Measurements from ENCODE around the gene KCNQ1. TPM values are rescaled to one million over a fixed set of nuclear protein-coding genes. Genes with fewer than 3 reads are reported as not detected.

Gene KCNQ1
- polyA plus RNA-seq, 2 donors = 0.31 to 0.52 TPM

DNA sequence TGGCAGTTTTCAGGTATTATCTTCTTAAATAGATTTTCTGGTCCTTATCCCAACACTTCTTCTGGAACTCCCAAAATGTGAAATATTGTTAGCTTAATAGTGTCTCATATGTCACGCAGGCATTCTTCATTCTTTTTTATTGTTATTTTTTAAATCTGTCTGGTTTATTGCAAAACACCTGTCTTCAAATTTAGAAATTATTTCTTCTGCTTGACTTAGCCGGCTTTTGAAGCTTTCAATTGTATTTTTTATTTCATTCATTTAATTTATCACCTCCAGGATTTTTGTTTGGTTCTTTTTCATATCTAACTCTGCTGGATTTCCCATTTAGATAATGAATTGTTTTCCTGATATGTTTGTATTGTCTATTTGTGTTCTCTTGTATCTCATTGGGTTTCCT is 205.0 kb downstream of the KCNQ1 start:
- no peak overlapping the region for H3K4me3 ChIP-seq (ENCODE audit: low read depth in 1 of 2, low read length in 2 of 2)
- no peaks in the 10 kb centered on the region for H3K36me3 ChIP-seq (ENCODE audit: control insufficient read depth in 2 of 2, insufficient read depth in 2 of 2, low read length in 1 of 2)
- WGBS, 2 donors = 98 to 99% methylated on average over 2 of the region's 2 CpGs
- H3K9me3 ChIP-seq (ENCODE audit: control insufficient read depth in 2 of 2, insufficient read depth in 1 of 2, low read depth in 1 of 2, low read length in 1 of 2) = peaks cover 7 to 26% of the 10 kb centered on the region in 2 donors
- no peaks in the 10 kb centered on the region for H3K27me3 ChIP-seq (ENCODE audit: control insufficient read depth in 1 of 2, insufficient read depth in 2 of 2, low read length in 2 of 2)
- H3K4me1 ChIP-seq (ENCODE audit: control insufficient read depth in 2 of 2, insufficient read depth in 2 of 2, low read length in 1 of 2) = no peaks in the 10 kb centered on the region
- H3K27ac ChIP-seq (ENCODE audit: low read depth in 2 of 2, low read length in 1 of 2) = no peak overlapping the region

DNA sequence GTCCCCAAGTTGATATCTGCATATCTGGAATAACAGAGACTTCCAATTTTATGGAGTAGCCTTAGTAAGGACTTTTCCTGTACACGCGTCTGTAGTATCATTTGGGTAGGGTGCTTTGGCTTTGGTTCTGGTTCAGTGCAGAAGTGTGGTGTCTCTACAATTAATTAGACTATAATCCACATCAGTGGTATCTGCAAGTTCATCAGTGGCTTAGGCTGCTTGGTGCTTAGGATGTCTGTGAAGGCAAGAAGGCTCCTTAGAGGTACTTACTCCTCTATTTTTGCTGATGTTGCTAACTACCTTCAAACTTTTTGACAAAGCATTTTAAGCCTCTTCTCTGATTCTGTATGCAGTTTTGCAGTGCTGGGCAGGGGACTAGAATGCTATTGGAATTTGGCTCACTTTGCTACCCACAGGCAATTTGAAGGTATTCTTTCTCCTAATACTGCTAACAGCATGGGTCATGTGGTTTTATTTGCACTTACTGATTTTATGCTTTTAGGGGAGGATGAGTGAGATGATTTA is 205.6 kb downstream of the KCNQ1 start:
- Histone ChIP-seq H3K27ac (ENCODE audit: low read depth in 2 of 2, low read length in 1 of 2) (no peak overlapping the region), H3K4me1 (ENCODE audit: control insufficient read depth in 2 of 2, insufficient read depth in 2 of 2, low read length in 1 of 2) (no peaks in the 10 kb centered on the region), H3K9me3 (ENCODE audit: control insufficient read depth in 2 of 2, insufficient read depth in 1 of 2, low read depth in 1 of 2, low read length in 1 of 2) (peaks cover 7 to 25% of the 10 kb centered on the region in 2 donors), H3K27me3 (ENCODE audit: control insufficient read depth in 1 of 2, insufficient read depth in 2 of 2, low read length in 2 of 2) (no peaks in the 10 kb centered on the region), H3K4me3 (ENCODE audit: low read depth in 1 of 2, low read length in 2 of 2) (no peak overlapping the region), H3K36me3 (ENCODE audit: control insufficient read depth in 2 of 2, insufficient read depth in 2 of 2, low read length in 1 of 2) (no peaks in the 10 kb centered on the region)
- 96 to 99% methylated on average over 2 of the region's 2 CpGs for WGBS, 2 donors

DNA sequence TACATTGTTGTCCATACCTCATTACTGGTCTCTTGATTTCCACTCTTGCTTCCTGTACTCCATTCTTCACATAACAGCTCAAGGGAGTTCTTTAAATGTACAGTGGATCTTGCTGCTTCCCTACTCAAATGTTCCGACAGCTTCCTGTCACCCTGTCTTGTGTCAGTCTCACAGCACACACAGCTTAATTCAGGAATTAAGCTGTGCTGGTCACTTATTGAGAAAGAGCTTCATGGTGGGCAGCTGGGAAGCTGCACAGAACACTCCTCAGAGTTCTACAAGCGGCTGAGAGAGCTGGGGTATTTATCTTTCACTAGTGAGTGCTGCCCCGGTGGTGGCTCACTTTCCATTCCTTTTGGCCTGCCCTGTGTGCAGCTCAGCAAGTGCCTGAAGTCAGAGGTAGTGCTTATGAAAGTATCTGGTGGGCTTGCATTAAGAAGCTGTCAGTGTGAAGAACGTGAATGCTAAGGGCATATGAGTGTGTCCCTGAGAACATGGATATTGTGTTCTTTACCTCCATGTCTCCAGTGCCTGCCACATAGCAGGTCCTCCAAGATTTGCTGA is 206.3 kb downstream of the KCNQ1 start:
- H3K9me3 ChIP-seq (ENCODE audit: control insufficient read depth in 2 of 2, insufficient read depth in 1 of 2, low read depth in 1 of 2, low read length in 1 of 2) = peaks cover 8 to 22% of the 10 kb centered on the region in 2 donors
- no peak overlapping the region for H3K27ac ChIP-seq (ENCODE audit: low read depth in 2 of 2, low read length in 1 of 2)
- WGBS, 2 donors = 91 to 94% methylated on average over 4 of the region's 4 CpGs
- no peaks in the 10 kb centered on the region for H3K36me3 ChIP-seq (ENCODE audit: control insufficient read depth in 2 of 2, insufficient read depth in 2 of 2, low read length in 1 of 2)
- H3K4me3 ChIP-seq (ENCODE audit: low read depth in 1 of 2, low read length in 2 of 2) = no peak overlapping the region
- H3K27me3 ChIP-seq (ENCODE audit: control insufficient read depth in 1 of 2, insufficient read depth in 2 of 2, low read length in 2 of 2) = no peaks in the 10 kb centered on the region
- H3K4me1 ChIP-seq (ENCODE audit: control insufficient read depth in 2 of 2, insufficient read depth in 2 of 2, low read length in 1 of 2) = no peaks in the 10 kb centered on the region

DNA sequence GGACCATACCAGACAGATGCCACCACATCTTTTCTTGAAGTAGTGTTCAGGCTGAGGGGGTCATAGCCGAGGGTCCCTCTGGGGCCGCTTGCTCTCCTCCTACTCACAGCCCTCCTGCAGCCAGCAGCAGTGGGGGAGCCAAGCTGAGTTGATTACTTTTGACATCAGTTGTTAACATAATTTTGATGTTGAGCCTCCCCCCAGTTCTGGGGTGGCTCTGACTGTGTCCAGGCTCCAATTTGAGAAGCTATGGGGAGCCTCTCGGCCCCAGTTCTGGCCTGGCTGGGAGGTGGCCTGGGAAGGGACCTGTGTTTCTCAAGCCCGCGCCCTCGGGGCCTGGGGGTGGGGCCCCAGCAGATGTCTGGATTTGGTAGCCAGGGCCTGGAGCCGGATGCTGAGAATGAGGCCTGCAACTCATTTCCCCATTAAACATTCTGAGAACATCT is 207.0 kb downstream of the KCNQ1 start:
- Histone ChIP-seq H3K36me3 (ENCODE audit: control insufficient read depth in 2 of 2, insufficient read depth in 2 of 2, low read length in 1 of 2) (no peaks in the 10 kb centered on the region), H3K9me3 (ENCODE audit: control insufficient read depth in 2 of 2, insufficient read depth in 1 of 2, low read depth in 1 of 2, low read length in 1 of 2) (peaks cover 8 to 22% of the 10 kb centered on the region in 2 donors)
- WGBS, 2 donors = 85 to 94% methylated on average over 7 of the region's 7 CpGs

DNA sequence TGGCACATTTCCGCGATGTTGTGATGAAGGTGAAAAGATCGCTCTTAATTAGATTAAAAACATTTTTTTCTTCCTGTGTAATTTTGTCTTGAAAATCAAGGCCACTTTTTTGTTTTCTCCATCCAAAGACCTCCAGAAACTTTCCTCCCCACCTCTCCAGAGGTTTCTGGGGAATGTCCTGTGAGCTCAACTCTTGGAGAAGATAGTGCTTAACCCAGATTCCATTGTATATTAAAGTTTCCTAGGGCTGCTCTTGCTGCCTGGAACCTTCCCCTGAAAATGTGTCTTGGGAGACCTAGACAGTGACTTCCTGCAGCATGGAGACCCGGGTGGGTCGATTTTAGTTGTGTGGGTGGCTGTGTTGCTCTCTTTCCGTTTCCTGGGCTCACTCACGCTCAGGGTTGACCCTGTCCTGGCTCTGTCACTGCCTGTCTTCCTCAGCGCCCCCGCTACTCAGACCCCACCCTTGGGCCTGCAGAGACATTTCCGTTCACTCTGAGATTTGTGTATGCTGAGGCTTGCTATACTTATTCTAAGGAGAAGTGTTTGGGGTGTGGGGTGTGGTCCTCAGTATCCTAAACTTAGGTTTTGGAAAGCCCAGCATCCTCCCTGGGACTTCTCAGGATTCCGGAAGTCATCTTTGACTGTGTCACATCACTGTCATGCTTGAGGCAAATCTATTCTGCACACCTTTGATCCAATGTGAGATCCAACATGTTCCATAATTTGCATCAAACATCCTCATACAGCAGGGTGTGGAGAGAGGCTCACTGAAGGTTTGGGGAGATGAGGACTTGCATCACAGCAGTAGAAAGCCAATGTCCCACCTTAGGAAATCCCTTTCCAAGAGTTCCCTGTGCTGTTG is 207.8 kb downstream of the KCNQ1 start:
- 79 to 82% methylated on average over 11 of the region's 11 CpGs for WGBS, 2 donors
- Histone ChIP-seq H3K4me1 (ENCODE audit: control insufficient read depth in 2 of 2, insufficient read depth in 2 of 2, low read length in 1 of 2) (no peaks in the 10 kb centered on the region), H3K27ac (ENCODE audit: low read depth in 2 of 2, low read length in 1 of 2) (no peak overlapping the region), H3K4me3 (ENCODE audit: low read depth in 1 of 2, low read length in 2 of 2) (no peak overlapping the region), H3K27me3 (ENCODE audit: control insufficient read depth in 1 of 2, insufficient read depth in 2 of 2, low read length in 2 of 2) (no peaks in the 10 kb centered on the region), H3K36me3 (ENCODE audit: control insufficient read depth in 2 of 2, insufficient read depth in 2 of 2, low read length in 1 of 2) (no peaks in the 10 kb centered on the region), H3K9me3 (ENCODE audit: control insufficient read depth in 2 of 2, insufficient read depth in 1 of 2, low read depth in 1 of 2, low read length in 1 of 2) (peaks cover 8 to 22% of the 10 kb centered on the region in 2 donors)

More for the DNA sequence above, 207.0 kb downstream of the KCNQ1 start:
- Histone ChIP-seq H3K4me1 (ENCODE audit: control insufficient read depth in 2 of 2, insufficient read depth in 2 of 2, low read length in 1 of 2) (no peaks in the 10 kb centered on the region), H3K4me3 (ENCODE audit: low read depth in 1 of 2, low read length in 2 of 2) (no peak overlapping the region), H3K27ac (ENCODE audit: low read depth in 2 of 2, low read length in 1 of 2) (no peak overlapping the region), H3K27me3 (ENCODE audit: control insufficient read depth in 1 of 2, insufficient read depth in 2 of 2, low read length in 2 of 2) (no peaks in the 10 kb centered on the region)

DNA sequence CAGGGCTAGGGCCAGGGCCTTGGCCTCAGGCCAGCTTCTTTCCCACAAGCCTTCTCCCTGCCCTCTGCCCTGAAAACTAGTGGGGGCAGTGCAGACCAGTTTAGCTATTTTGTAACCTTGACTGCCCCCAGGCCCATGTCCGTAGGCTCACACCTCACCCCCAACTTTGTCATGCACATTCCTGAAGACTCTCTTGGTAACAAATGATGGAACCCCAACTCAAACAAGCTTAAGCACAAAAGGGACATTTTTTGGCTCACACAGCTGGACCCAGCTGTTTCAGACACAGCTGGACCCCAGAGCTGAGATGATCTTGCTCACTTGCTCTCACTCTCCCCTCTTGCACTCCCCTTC is 208.4 kb downstream of the KCNQ1 start:
- Histone ChIP-seq H3K9me3 (ENCODE audit: control insufficient read depth in 2 of 2, insufficient read depth in 1 of 2, low read depth in 1 of 2, low read length in 1 of 2) (peaks cover 8 to 22% of the 10 kb centered on the region in 2 donors), H3K36me3 (ENCODE audit: control insufficient read depth in 2 of 2, insufficient read depth in 2 of 2, low read length in 1 of 2) (no peaks in the 10 kb centered on the region), H3K4me1 (ENCODE audit: control insufficient read depth in 2 of 2, insufficient read depth in 2 of 2, low read length in 1 of 2) (no peaks in the 10 kb centered on the region), H3K27me3 (ENCODE audit: control insufficient read depth in 1 of 2, insufficient read depth in 2 of 2, low read length in 2 of 2) (no peaks in the 10 kb centered on the region), H3K27ac (ENCODE audit: low read depth in 2 of 2, low read length in 1 of 2) (no peak overlapping the region), H3K4me3 (ENCODE audit: low read depth in 1 of 2, low read length in 2 of 2) (no peak overlapping the region)
- 57 to 86% methylated on average over 1 of the region's 1 CpG for WGBS, 2 donors

DNA sequence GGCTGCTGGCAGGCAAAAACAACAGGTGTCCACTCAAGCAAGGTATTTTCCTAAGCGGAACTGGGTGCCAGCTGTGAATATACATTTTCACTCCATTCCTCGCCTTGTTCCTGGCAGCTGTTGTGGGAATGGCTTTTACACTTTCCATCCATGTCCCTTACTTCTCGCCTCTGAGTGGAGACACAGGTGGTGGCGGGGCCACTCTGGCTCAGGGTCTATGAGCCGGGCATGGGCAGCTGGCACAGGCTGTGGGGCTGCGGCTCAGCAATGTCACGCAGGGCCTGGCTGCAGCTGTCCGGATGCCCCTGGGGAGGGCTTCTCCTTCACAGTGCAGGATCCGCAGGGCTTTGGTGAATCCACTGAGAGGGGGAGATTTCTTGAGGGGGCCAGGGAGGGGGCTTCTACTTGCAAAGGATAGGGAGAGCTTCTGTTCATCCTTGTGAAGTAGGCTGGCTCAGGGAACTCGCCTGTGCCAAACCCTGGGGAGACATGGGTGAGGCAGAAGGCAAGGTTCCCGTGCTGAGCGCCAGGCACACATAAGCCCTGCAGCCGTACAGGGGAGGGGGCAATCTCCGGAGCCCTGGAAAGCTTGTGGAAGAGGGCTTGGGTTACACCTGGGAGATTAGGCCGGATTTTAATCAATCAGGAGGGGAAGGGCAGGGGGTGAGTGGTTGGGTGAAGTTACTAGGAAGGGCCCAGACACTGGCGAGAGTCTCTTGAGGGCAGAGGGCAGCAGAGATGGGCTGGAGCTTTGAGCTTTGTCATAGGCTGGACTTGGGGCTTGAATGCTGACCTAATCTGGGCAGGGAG is 209.3 kb downstream of the KCNQ1 start:
- no peaks in the 10 kb centered on the region for H3K27me3 ChIP-seq (ENCODE audit: control insufficient read depth in 1 of 2, insufficient read depth in 2 of 2, low read length in 2 of 2)
- no peak overlapping the region for H3K4me3 ChIP-seq (ENCODE audit: low read depth in 1 of 2, low read length in 2 of 2)
- H3K27ac ChIP-seq (ENCODE audit: low read depth in 2 of 2, low read length in 1 of 2) = no peak overlapping the region
- peaks cover 8 to 22% of the 10 kb centered on the region in 2 donors for H3K9me3 ChIP-seq (ENCODE audit: control insufficient read depth in 2 of 2, insufficient read depth in 1 of 2, low read depth in 1 of 2, low read length in 1 of 2)
- no peaks in the 10 kb centered on the region for H3K4me1 ChIP-seq (ENCODE audit: control insufficient read depth in 2 of 2, insufficient read depth in 2 of 2, low read length in 1 of 2)
- 87 to 91% methylated on average over 16 of the region's 16 CpGs for WGBS, 2 donors
- H3K36me3 ChIP-seq (ENCODE audit: control insufficient read depth in 2 of 2, insufficient read depth in 2 of 2, low read length in 1 of 2) = no peaks in the 10 kb centered on the region

DNA sequence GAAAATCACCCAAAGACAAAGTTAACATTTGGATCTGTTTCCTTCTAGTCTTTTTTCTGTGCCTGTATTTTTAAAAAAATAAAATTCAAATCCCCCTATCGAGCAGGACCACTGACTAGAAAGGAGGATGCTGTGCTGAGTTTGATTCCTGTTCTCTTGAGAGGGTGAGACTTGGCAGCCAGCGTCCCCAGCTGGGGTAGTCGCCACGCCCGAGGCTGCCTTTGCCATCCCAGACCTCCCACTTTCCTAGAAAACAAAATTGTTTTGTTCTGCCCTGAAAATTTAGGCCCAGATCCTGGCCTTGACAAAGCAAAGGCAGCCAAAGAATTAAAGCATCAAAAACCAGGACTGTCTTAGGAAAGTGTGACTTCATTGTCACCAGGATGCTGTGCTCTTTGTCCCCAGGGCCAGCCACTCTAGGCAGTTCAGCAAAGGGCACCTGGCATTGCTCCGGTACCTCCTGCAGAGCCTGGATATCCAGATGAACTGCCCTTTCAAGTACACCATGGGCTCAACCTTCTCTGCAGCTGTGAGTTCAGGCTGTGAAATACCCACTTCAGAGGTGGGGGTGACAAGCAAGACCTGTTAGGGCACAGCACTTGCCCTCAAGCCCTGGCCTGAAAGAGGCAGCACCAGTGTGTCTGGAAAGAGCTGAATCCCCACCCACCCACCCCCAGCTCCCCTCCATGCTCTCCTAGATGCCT is 210.4 kb downstream of the KCNQ1 start:
- 82 to 86% methylated on average over 6 of the region's 6 CpGs for WGBS, 2 donors
- no peak overlapping the region for H3K4me3 ChIP-seq (ENCODE audit: low read depth in 1 of 2, low read length in 2 of 2)
- peaks cover 8 to 22% of the 10 kb centered on the region in 2 donors for H3K9me3 ChIP-seq (ENCODE audit: control insufficient read depth in 2 of 2, insufficient read depth in 1 of 2, low read depth in 1 of 2, low read length in 1 of 2)
- no peaks in the 10 kb centered on the region for H3K27me3 ChIP-seq (ENCODE audit: control insufficient read depth in 1 of 2, insufficient read depth in 2 of 2, low read length in 2 of 2)
- H3K27ac ChIP-seq (ENCODE audit: low read depth in 2 of 2, low read length in 1 of 2) = no peak overlapping the region
- no peaks in the 10 kb centered on the region for H3K36me3 ChIP-seq (ENCODE audit: control insufficient read depth in 2 of 2, insufficient read depth in 2 of 2, low read length in 1 of 2)
- H3K4me1 ChIP-seq (ENCODE audit: control insufficient read depth in 2 of 2, insufficient read depth in 2 of 2, low read length in 1 of 2) = no peaks in the 10 kb centered on the region

All from esophagus (tissue), 2 donors.